Measurements from ENCODE around the gene CSNK2B.

The CSNK2B gene

GRCh38 chr6:31661262-31662123 lies 4.4 kb upstream of the CSNK2B start:
- peak overlapping the region; percentile 68 for H3K27ac ChIP-seq (ENCODE audit: poor library complexity, severe bottlenecking)
- H3K4me1 ChIP-seq (ENCODE audit: insufficient read depth, poor library complexity, severe bottlenecking): peaks cover 13% of the 10 kb centered on the region
- no peaks in the 10 kb centered on the region for H3K27me3 ChIP-seq (ENCODE audit: insufficient read depth, poor library complexity, severe bottlenecking)
- H3K9me3 ChIP-seq (ENCODE audit: severe bottlenecking): no peaks in the 10 kb centered on the region
- no peak for ATAC-seq (ENCODE audit: low read depth)
- TF ChIP-seq CTCF (IDR thresholded peaks at IDR 0.05; ENCODE audit: poor library complexity, severe bottlenecking): no peak
- DNase-seq (ENCODE audit: low spot score): no peak
- no peak overlapping the region for H3K4me3 ChIP-seq (ENCODE audit: severe bottlenecking)
- peaks cover 11% of the 10 kb centered on the region for H3K36me3 ChIP-seq (ENCODE audit: low read depth)

GRCh38 chr6:31662124-31662723 lies 3.7 kb upstream of the CSNK2B start:
- Histone ChIP-seq H3K9me3 (ENCODE audit: severe bottlenecking) (no peaks in the 10 kb centered on the region), H3K27me3 (ENCODE audit: insufficient read depth, poor library complexity, severe bottlenecking) (no peaks in the 10 kb centered on the region), H3K4me1 (ENCODE audit: insufficient read depth, poor library complexity, severe bottlenecking) (peaks cover 13% of the 10 kb centered on the region), H3K4me3 (ENCODE audit: severe bottlenecking) (no peak overlapping the region), H3K36me3 (ENCODE audit: low read depth) (peaks cover 17% of the 10 kb centered on the region), H3K27ac (ENCODE audit: poor library complexity, severe bottlenecking) (no peak overlapping the region)
- TF ChIP-seq CTCF (IDR thresholded peaks at IDR 0.05; ENCODE audit: poor library complexity, severe bottlenecking): no peak
- DNase-seq (ENCODE audit: low spot score) (no peak), ATAC-seq (ENCODE audit: low read depth) (no peak)

GRCh38 chr6:31663126-31663960 lies 2.5 kb upstream of the CSNK2B start:
- H3K27me3 ChIP-seq (ENCODE audit: insufficient read depth, poor library complexity, severe bottlenecking): no peaks in the 10 kb centered on the region
- no peak for TF ChIP-seq CTCF (IDR thresholded peaks at IDR 0.05; ENCODE audit: poor library complexity, severe bottlenecking)
- peaks cover 13% of the 10 kb centered on the region for H3K4me1 ChIP-seq (ENCODE audit: insufficient read depth, poor library complexity, severe bottlenecking)
- H3K36me3 ChIP-seq (ENCODE audit: low read depth): peaks cover 28% of the 10 kb centered on the region
- peak overlapping the region; percentile 77 for H3K4me3 ChIP-seq (ENCODE audit: severe bottlenecking)
- DNase-seq (ENCODE audit: low spot score): no peak
- ATAC-seq (ENCODE audit: low read depth): no peak
- H3K27ac ChIP-seq (ENCODE audit: poor library complexity, severe bottlenecking): peak overlapping the region; percentile 90
- H3K9me3 ChIP-seq (ENCODE audit: severe bottlenecking): no peaks in the 10 kb centered on the region

GRCh38 chr6:31663961-31664789 lies 1.7 kb upstream of the CSNK2B start:
- H3K27ac ChIP-seq (ENCODE audit: poor library complexity, severe bottlenecking): peak overlapping the region; percentile 90
- peaks cover 13% of the 10 kb centered on the region for H3K4me1 ChIP-seq (ENCODE audit: insufficient read depth, poor library complexity, severe bottlenecking)
- peak overlapping the region; percentile 77 for H3K4me3 ChIP-seq (ENCODE audit: severe bottlenecking)
- no peak for TF ChIP-seq CTCF (IDR thresholded peaks at IDR 0.05; ENCODE audit: poor library complexity, severe bottlenecking)
- DNase-seq (ENCODE audit: low spot score) (no peak), ATAC-seq (ENCODE audit: low read depth) (peak; percentile 33)
- H3K36me3 ChIP-seq (ENCODE audit: low read depth): peaks cover 36% of the 10 kb centered on the region
- H3K9me3 ChIP-seq (ENCODE audit: severe bottlenecking): no peaks in the 10 kb centered on the region
- H3K27me3 ChIP-seq (ENCODE audit: insufficient read depth, poor library complexity, severe bottlenecking): no peaks in the 10 kb centered on the region
